Endodermal cell (in vitro differentiated cells): ENCODE measurements around the gene AMMECR1. TPM values are rescaled to one million over a fixed set of nuclear protein-coding genes. Genes with fewer than 3 reads are reported as not detected.

Experiments used
- DNase-seq: peaks from one replicate; pipeline ENCODE4 v3.0.0-alpha.2; 2017
- H3K27ac ChIP-seq: 2 replicates; pipeline ENCODE4 v1.5.1; 2013; ENCODE audit warnings: mild to moderate bottlenecking, low read depth, low read length, moderate library complexity
- H3K27me3 ChIP-seq: 2 replicates; pipeline ENCODE4 v1.6.1; 2013; ENCODE audit warnings: mild to moderate bottlenecking, low read length, moderate library complexity; ENCODE audit not compliant: insufficient read depth, control insufficient read depth, poor library complexity, severe bottlenecking
- H3K36me3 ChIP-seq: 2 replicates; pipeline ENCODE4 v1.7.0; 2013; ENCODE audit warnings: mild to moderate bottlenecking, low read length, moderate library complexity; ENCODE audit not compliant: control insufficient read depth, insufficient read depth
- H3K4me1 ChIP-seq: one replicate; pipeline ENCODE4 v1.7.0; 2013; ENCODE audit warnings: low read length; ENCODE audit not compliant: control insufficient read depth, insufficient read depth
- H3K4me3 ChIP-seq: 2 replicates; pipeline ENCODE4 v1.5.1; 2013; ENCODE audit warnings: mild to moderate bottlenecking, low read length, moderate library complexity
- H3K9ac ChIP-seq: 2 replicates; pipeline ENCODE4 v1.6.1; 2013; ENCODE audit warnings: mild to moderate bottlenecking, low read length, moderate library complexity; ENCODE audit not compliant: poor library complexity, severe bottlenecking; ENCODE audit errors: extremely low read depth
- H3K9me3 ChIP-seq: 2 replicates; pipeline ENCODE4 v1.6.1; 2013; ENCODE audit warnings: mild to moderate bottlenecking, low read length, moderate library complexity; ENCODE audit not compliant: control insufficient read depth
- H3K27ac Mint-ChIP-seq: 2 replicates; pipeline ENCODE4 v1.8.0; 2020; ENCODE audit warnings: mixed read lengths
- H3K27me3 Mint-ChIP-seq: 2 replicates; pipeline ENCODE4 v1.8.0; 2021; ENCODE audit warnings: mild to moderate bottlenecking, mixed read lengths; ENCODE audit not compliant: insufficient read depth
- H3K36me3 Mint-ChIP-seq: 2 replicates; pipeline ENCODE4 v1.8.0; 2020; ENCODE audit warnings: low read depth, mixed read lengths
- H3K4me1 Mint-ChIP-seq: 2 replicates; pipeline ENCODE4 v1.8.0; 2020; ENCODE audit warnings: mixed read lengths
- H3K4me3 Mint-ChIP-seq: 2 replicates; pipeline ENCODE4 v1.8.0; 2020; ENCODE audit warnings: mild to moderate bottlenecking, moderate library complexity, mixed read lengths
- H3K9me3 Mint-ChIP-seq: 2 replicates; pipeline ENCODE4 v1.8.0; 2020; ENCODE audit warnings: mild to moderate bottlenecking, mixed read lengths
- CTCF ChIP-seq: fragments of 200-600 bp; sonication (generic); conservative IDR thresholded peaks from 2 replicates; pipeline ENCODE4 v1.5.0; 2021; ENCODE audit warnings: antibody characterized with exemption, mild to moderate bottlenecking
- WGBS, 2 experiments: methylation state at CpG; one replicate each; pipeline versions ENCODE4 v1.1.5 to v1.1.7; 2013; ENCODE audit warnings: missing lambda C conversion rate in 2 of 2, mixed read lengths in 1 of 2; ENCODE audit not compliant: insufficient coverage in 1 of 2, insufficient read length in 1 of 2; 5-methylcytosine and 5-hydroxymethylcytosine counted together
- total RNA-seq, 2 donors: library from RNA; stranded (reverse); fragmentation: NEBNext Ultra II Directional in 1 of 2; extraction: Animal tissue kit (Norgen Biotek cat#: 25700) in 1 of 2; gene quantifications; 2 replicates in 1 of 2; 3 replicates in 1 of 2; pipeline ENCODE4 v1.2.1, GENCODE V29; 2021

The AMMECR1 gene
- total RNA-seq, 2 donors from 2014 or later = 26.8 to 62.2 TPM

- peaks cover 23% of the 10 kb centered on the region for H3K36me3 Mint-ChIP-seq
- H3K27ac Mint-ChIP-seq = no peak overlapping the region
- H3K9ac ChIP-seq = no peak overlapping the region
- H3K27me3 Mint-ChIP-seq = no peaks in the 10 kb centered on the region
- peaks cover 9% of the 10 kb centered on the region for H3K4me1 Mint-ChIP-seq
- H3K27ac ChIP-seq = no peak overlapping the region
- no peaks in the 10 kb centered on the region for H3K9me3 ChIP-seq
- no peak overlapping the region for H3K4me3 ChIP-seq
- H3K27me3 ChIP-seq = no peaks in the 10 kb centered on the region
- 100% methylated on average over 1 of the region's 1 CpG; no CpG with 5 or more reads in 1 of the 2 experiments for WGBS, 2 experiments
- peaks cover 10% of the 10 kb centered on the region for H3K9me3 Mint-ChIP-seq
- H3K4me1 ChIP-seq = no peaks in the 10 kb centered on the region
- no peak for DNase-seq
- TF ChIP-seq CTCF = no peak
- no peak overlapping the region for H3K4me3 Mint-ChIP-seq
- peaks cover 3% of the 10 kb centered on the region for H3K36me3 ChIP-seq
Observed at GRCh38 chrX:110182362-110182761, 135.5 kb downstream of the AMMECR1 start.

- H3K4me1 ChIP-seq = no peaks in the 10 kb centered on the region
- Mint-ChIP-seq H3K36me3 (peaks cover 17% of the 10 kb centered on the region), H3K4me3 (no peak overlapping the region), H3K4me1 (peaks cover 9% of the 10 kb centered on the region), H3K27ac (no peak overlapping the region), H3K9me3 (peaks cover 8% of the 10 kb centered on the region), H3K27me3 (no peaks in the 10 kb centered on the region)
- no peak for TF ChIP-seq CTCF
- peaks cover 3% of the 10 kb centered on the region for H3K36me3 ChIP-seq
- no peak overlapping the region for H3K4me3 ChIP-seq
- H3K27ac ChIP-seq = no peak overlapping the region
- H3K9ac ChIP-seq = no peak overlapping the region
- DNase-seq = no peak
- no CpG with 5 or more reads among the region's 2 CpGs for WGBS, 2 experiments
- H3K27me3 ChIP-seq = no peaks in the 10 kb centered on the region
- H3K9me3 ChIP-seq = no peaks in the 10 kb centered on the region
Observed at GRCh38 chrX:110181459-110182137, 136.3 kb downstream of the AMMECR1 start.

GRCh38 chrX:110180928-110181310, 137.0 kb downstream of the AMMECR1 start:
- 82 to 100% methylated on average over 4 to 5 of the region's 6 CpGs for WGBS, 2 experiments
- Histone ChIP-seq H3K4me1 (no peaks in the 10 kb centered on the region), H3K4me3 (no peak overlapping the region), H3K9me3 (no peaks in the 10 kb centered on the region), H3K9ac (no peak overlapping the region), H3K27ac (no peak overlapping the region), H3K27me3 (no peaks in the 10 kb centered on the region), H3K36me3 (peaks cover 3% of the 10 kb centered on the region)
- H3K36me3 Mint-ChIP-seq = peaks cover 16% of the 10 kb centered on the region
- H3K9me3 Mint-ChIP-seq = peaks cover 2% of the 10 kb centered on the region
- H3K4me3 Mint-ChIP-seq = no peak overlapping the region
- peaks cover 9% of the 10 kb centered on the region for H3K4me1 Mint-ChIP-seq
- no peak for DNase-seq
- H3K27me3 Mint-ChIP-seq = no peaks in the 10 kb centered on the region
- TF ChIP-seq CTCF = no peak
- H3K27ac Mint-ChIP-seq = no peak overlapping the region
